IPS-18c (cell line): ENCODE results near the gene CAPN7.

ENCODE experiments used
- H3K4me3 ChIP-seq: 2 replicates; pipeline ENCODE4 v1.7.0; 2013; ENCODE audit warnings: low read depth, mild to moderate bottlenecking, low read length, moderate library complexity; ENCODE audit not compliant: insufficient read depth
- H3K9me3 ChIP-seq: one replicate; pipeline ENCODE4 v1.6.1; 2013; ENCODE audit warnings: mild to moderate bottlenecking, low read length, moderate library complexity; ENCODE audit not compliant: control insufficient read depth, insufficient read depth

Gene CAPN7

DNA sequence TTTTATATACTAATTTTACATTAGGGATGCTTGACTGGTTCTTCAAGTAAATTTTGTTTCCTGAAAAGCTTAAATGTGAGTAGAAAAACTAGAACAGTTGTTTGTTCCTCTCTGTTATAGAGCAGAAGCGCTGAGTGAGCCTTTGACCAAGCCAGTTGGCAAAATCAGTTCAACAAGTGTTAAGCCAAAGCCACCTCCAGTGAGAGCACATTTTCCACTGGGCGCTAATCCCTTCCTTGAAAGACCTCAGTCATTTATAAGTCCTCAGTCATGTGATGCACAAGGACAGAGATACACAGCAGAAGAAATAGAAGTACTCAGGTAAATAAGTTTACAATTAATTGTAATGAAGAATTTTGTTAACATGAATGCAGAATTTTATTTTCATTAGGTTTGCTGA is 14.6 kb downstream of the CAPN7 start:
- no peaks in the 10 kb centered on the region for H3K9me3 ChIP-seq
- no peak overlapping the region for H3K4me3 ChIP-seq

DNA sequence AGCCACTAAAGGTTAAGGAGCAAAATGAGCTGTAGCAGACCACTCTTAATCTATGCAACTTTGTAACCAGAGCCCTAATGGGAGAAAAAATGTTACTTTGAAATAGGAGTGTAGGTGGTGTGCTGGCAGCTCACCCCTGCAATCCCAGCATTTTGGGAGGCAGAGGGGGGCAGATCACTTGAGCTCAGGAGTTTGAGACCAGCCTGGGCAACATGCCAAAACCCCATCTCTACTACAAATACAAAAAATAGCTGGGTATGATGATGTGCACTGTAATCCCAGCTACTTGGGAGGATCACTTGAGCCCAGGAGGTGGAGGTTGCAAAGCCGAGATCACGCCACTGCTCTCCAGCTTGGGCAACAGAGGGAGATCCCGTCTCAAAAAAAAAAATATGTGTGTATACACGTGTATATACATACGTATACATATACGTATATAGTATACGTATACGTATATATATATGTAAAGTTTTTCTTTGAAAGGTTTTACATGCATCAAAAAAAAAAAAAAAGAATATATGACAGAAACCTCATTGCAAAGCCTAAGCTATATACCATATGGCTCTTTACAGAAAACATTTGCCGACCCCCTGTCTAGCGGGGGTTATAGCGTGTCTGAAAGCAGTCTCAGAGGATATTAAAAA is 15.7 kb downstream of the CAPN7 start:
- H3K9me3 ChIP-seq: no peaks in the 10 kb centered on the region

DNA sequence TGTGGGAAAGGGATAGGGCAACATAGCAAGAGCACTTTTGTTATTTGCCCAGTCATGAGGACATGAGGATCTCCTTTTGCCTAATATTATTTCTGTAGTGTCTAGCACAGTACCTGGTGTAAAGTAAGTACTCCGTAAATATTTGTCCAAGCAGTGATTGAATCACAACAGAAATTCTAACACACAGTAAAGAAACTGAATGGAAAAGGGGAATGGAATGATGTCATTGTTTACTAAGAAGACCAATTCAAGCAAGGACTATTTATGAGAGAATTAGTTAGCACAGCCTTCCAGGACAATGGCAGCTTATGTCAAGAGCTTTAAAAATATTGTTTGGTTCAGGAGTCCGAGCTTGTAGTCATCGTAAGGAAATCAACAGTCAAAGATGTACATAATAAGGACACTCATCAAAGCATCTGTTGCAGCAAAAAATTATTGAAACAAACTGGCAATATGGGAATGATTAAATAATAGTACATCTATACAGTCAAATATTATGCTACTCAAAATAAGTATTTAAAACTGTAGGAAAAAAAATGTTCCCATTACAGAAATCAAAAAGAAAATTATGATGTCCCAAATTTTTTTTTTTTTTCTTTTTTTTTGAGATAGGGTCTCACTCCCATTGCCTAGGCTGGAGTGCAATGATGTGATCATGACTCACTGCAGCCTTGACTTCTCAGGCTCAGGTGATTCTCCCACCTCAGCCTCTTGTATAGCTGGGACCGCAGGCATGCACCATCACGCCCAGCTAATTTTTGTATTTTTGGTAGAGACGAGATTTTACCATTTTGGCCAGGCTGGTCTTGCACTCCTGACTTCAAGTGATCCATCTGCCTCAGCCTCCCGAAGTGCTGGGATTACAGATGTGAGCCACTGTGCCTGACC is 17.9 kb downstream of the CAPN7 start:
- H3K4me3 ChIP-seq: no peak overlapping the region
- H3K9me3 ChIP-seq: no peaks in the 10 kb centered on the region

More for the DNA sequence above, 15.7 kb downstream of the CAPN7 start:
- no peak overlapping the region for H3K4me3 ChIP-seq

DNA sequence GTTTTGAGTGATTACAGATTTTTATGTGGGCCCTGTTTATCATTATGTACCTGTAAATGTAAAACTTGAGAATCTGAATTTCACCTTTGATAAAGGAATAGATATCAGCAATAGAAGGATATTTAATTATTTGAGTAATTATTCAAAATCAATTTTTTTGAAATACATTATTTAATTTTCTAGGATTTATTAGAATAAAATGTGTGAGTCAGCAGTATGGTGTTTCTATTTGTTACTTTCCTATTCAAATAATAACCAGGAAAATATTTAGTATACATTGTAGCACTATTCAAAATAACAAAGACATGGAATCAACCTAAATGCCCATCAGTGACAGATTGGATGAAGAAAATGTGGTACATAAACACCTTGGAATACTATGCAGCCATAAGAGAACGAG is 22.1 kb downstream of the CAPN7 start:
- H3K9me3 ChIP-seq: no peaks in the 10 kb centered on the region
- no peak overlapping the region for H3K4me3 ChIP-seq

DNA sequence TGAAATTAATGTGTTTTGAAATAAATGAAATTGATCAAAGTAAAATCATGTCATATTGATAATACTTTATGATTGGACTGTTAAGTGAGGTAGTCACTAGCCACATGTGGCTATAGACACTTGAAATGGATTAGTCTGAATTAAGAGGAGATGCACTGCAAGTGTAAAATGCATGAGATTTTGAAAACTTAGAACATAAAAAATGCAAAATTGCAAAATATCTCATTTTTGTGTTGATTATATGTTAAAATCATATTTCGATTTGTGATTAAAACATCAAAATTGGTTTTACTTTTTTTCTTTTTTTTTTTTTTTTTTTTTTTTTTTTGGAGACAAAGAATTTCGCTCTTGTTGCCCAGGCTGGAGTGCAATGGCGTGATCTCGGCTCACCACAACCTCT is 23.2 kb downstream of the CAPN7 start:
- Histone ChIP-seq H3K9me3 (no peaks in the 10 kb centered on the region), H3K4me3 (no peak overlapping the region)

DNA sequence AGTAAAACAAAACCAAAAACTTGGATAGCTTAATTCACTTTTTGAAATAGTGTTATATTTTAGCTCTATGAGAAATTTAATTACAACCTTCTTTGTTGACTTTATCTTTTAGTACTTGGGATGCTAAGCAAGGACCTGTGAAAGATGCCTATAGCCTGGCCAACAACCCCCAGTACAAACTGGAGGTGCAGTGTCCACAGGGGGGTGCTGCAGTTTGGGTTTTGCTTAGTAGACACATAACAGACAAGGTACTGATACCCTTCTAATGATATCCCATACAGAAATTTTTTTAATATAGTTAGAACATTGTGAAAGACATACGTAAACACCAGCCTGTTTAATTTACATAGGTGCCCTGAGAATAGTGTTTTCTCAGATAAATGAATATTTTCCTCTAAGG is 35.3 kb downstream of the CAPN7 start:
- Histone ChIP-seq H3K4me3 (no peak overlapping the region), H3K9me3 (no peaks in the 10 kb centered on the region)

DNA sequence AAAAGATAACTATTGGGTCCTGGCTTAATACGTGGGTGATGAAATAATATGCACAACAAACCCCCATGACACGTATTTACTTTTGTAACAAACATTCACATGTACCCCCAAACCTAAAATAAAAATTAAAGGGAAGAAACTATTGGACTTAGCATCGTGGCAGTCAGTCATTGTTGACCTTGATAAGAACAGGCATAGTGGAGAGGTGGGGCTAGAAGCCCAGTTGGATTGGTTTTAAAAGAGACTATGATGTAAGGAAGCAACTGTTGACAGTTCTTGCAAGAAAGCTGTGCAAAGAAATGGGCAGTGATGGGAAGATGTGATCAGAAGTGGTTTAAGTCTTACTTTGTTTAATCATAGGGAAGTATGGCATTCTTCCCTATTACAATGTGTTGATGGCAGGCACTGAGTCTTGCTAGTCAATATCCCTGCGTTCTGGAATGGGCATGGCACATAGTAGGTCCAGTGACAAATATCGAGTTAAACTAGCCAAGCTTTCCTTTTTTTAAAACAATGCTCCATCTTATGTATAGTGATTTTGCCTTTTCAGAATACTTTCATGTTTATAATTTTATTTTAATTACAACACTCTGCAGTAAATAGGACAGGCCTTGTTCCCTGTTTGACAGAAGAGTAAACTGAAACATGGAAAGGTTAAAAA is 37.9 kb downstream of the CAPN7 start:
- no peak overlapping the region for H3K4me3 ChIP-seq
- no peaks in the 10 kb centered on the region for H3K9me3 ChIP-seq

DNA sequence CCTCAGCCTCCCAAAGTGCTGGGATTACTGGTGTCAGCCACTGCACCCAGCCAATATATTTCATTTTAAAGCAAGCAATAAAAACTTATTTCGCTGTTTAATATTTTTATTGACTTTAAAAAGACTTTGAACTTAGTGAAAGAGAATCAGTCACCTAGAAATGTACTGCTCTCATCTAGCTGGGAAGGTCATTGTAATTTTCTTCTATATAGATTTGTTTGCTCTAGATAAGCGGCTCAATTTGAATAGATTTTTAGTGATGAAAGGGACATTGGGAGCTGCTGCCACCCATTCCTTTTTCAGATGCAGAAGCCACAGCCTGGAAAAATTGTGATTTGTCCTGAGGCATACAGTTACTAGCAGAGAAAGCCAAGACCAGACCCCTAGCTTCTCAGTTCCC is 40.1 kb downstream of the CAPN7 start:
- H3K4me3 ChIP-seq: no peak overlapping the region

DNA sequence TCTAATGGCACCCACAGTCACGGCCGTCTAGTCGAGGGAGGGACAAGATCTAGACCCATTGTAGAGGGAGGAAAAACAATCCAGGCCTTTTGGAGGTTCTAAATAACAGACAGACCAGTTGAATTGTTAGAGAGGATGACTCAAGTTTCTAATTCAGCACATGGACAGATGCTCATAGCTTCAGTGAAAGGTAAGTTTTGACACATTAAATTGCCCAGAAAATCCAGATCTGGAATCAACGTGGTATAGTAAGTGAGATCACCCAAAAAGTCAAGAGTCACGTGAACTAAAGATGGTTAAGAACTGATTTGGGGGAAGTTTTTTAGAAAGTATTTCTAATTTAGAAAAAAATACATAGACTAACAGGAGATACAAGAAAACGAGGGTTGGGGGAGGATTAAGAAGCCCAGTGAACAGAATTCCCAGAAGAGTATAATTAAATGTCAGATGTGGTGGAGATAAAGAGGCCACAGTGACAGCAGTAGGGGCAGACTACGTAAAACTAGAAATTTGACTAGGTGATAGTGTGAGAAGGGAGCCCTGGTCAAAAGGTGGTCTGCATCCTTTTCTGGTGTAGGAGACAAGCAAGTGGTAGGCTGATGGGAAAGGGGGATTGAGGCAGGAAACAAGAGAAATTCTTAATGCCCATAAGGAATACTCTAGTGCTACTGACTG is 47.1 kb downstream of the CAPN7 start:
- Histone ChIP-seq H3K4me3 (no peak overlapping the region), H3K9me3 (no peaks in the 10 kb centered on the region)

More for the DNA sequence above, 40.1 kb downstream of the CAPN7 start:
- H3K9me3 ChIP-seq: no peaks in the 10 kb centered on the region

DNA sequence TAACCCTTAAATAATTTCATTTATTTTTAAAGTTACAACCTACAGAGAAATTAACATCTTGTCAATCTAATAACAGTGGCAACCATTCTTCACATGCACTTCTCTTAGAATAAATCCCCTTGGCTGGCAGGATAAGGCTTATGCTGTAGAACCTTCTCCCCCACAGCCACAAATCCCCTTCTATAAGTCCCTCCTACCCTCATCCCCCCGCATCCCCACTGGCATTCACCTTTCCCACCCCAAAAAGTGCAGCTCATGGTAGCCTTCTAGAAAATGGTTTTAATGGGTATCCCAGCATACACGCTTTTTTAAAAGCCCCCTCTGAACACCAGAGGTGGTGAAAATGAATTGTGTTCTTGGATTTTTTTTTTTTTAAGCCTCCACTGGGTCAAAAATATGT is 49.2 kb downstream of the CAPN7 start:
- H3K9me3 ChIP-seq: no peaks in the 10 kb centered on the region
- no peak overlapping the region for H3K4me3 ChIP-seq

DNA sequence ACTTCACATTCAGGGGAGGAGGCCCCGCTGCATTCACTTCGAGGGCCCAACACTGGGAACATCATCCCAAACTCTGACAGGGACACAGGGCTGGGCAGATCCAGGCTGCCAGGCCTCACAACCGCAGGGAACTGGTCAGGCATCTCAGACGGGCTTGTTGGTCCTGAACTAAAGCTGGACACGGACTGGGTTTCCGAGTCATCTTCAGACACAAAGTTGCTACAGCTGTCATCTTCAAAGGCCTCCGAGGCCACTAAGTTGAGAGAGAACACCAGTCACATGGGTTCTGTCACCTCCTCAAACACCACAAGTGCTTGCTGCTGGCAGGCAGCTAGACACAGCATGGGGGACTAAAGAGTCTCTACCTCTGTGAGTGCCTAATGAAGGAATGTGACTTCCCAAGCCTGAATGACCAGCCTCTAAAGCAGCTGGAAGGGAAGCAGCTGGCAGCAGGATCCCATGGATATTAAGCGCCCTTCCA is 50.9 kb downstream of the CAPN7 start:
- H3K4me3 ChIP-seq: no peak overlapping the region
- H3K9me3 ChIP-seq: no peaks in the 10 kb centered on the region

DNA sequence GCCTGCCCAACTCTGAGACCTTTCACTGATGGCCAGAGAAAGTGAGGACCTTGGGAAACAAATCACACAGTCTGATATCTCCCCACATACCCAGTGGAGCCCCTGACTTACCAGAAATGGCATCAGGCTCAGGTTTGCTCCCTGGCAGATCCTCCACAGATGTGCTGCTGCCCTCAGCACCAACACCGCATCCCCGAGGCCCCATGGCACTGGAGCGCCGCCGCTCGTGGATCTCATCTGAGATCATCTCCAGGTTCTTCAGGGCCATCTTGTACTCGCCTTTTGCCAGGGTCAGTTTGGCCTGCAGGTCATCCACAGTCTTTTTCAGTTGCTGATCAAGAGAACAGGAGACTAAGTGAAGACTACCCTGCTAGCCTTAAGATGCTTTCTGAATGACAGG is 52.7 kb downstream of the CAPN7 start:
- H3K9me3 ChIP-seq: no peaks in the 10 kb centered on the region
- H3K4me3 ChIP-seq: no peak overlapping the region

DNA sequence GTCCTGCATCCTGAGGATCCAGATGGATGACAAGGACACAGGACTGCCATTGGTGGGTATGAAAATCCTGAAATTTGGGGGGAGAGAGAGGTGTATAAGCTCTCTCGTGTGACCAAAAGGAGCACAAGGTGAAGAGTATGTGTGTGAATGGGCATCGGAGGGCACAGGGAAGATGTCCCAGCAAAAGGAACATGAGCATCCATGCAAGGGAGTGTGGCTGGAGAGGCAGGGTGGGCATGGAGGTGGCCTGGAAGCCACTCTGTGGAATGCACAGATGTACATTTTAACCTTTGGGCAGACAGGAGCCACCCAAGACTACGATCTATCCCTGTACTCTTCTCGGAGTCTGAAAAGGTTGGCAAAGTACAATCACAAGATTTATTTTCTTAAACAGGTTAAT is 54.5 kb downstream of the CAPN7 start:
- H3K4me3 ChIP-seq: no peak overlapping the region

DNA sequence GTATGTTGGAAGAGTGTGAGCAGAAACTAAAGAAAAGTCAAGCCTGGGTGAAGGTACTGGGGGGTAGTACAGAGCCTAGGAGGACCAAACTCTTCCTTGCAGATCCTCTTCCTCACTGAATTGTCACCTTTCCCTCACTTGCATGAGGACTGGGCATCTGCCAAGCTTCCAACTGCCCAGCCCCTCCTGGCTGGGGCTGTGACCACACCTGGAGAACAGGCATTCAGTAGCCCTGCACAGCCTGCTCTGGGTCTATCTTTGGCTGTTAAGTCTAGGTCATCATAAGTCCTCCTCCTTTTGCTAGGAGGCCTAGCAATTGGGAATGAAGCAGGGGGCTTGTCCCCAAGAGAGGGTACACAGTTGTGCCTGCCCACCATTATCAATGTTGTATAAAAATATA is 55.2 kb downstream of the CAPN7 start:
- H3K9me3 ChIP-seq: peaks cover 2% of the 10 kb centered on the region
- no peak overlapping the region for H3K4me3 ChIP-seq

More for the DNA sequence above, 54.5 kb downstream of the CAPN7 start:
- peaks cover 1% of the 10 kb centered on the region for H3K9me3 ChIP-seq

DNA sequence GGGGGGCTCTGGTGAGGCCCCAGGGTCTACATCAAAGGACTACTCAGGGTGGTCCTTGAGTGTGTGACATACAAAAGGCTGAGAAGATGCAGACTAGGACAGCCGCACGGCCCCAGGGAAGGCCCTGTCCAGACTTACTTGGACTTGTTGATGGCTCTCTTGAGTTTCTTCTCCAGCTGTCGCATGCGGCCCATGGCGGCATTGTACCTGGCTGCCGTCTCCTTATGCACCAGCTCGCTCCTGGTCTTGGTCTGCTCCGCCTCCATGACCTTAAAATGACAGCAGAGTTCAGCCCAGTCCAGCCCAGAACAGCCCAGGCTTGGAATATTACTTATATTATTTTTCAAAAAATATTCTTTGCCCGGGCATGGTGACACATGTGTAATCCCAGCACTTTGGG is 56.0 kb downstream of the CAPN7 start:
- peaks cover 2% of the 10 kb centered on the region for H3K9me3 ChIP-seq
- no peak overlapping the region for H3K4me3 ChIP-seq

DNA sequence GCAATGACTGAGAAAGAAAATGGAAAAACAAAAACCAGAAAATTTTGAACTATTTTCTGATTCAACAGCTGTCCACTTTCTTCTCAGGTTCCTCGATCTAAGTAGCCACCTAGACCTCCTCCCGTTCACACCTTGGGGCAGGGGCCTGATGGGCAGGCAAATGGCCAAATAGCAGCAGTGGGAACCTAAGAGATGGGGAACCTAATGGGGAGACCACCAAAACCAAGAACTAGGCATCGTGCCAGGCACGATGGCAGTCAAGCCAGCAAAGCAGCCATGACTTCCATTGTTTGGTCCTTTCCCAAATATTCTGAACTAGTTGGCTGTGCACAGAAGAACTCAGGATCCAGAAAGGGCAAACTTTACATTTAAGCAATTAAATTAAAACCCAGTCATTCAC is 57.1 kb downstream of the CAPN7 start:
- H3K4me3 ChIP-seq: no peak overlapping the region
- H3K9me3 ChIP-seq: peaks cover 2% of the 10 kb centered on the region

DNA sequence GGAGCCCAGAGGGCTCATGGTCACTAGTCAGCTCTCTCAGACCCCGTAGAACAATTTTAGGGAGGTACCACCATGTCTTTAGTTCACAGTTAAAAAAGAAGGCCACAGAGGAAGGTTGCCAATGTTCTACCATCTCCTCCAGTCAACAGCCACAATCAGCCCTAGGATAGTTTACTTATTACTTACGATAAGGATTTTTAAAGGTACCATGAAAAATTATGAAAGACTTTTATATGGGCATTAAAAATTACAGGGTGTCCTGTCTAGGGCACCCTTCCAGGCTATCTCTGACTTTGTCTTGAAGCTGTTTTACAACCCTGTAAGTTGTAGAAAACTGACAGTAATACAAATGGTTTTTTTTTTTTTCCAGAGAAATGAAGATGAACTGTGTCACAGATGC is 57.9 kb downstream of the CAPN7 start:
- Histone ChIP-seq H3K9me3 (peaks cover 2% of the 10 kb centered on the region), H3K4me3 (no peak overlapping the region)
